Stromal cell of bone marrow (primary cell): Measurements from ENCODE around the gene ALG1.
"Not testable (repeated sequence)": the region's sequence is repeated elsewhere in the genome, so short reads cannot be mapped to it uniquely, and the experiment has no call there.

Experiments
- DNase-seq: peaks from one replicate; pipeline ENCODE4 v3.0.0-alpha.2; 2012; ENCODE audit warnings: low read depth

Gene ALG1

DNA sequence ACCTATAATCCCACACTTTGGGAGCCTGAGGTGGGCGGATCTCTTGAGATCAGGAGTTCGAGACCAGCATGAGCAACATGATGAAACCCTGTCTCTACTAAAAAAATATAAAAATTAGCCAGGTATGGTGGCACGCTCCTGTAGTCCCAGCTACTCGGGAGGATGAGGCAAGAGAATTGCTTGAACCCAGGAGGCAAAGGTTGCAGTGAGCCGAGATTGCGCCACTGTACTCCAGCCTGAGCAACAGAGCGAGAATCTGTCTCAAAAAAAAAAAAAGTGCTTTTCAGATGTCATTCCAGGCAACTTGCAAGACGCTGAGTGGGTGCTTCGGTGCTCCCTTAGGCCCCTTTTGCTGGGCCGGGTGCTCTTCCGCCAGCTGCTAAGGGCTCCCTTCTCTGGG lies 27.1 kb upstream of the ALG1 start:
- not testable (repeated sequence) for DNase-seq

DNA sequence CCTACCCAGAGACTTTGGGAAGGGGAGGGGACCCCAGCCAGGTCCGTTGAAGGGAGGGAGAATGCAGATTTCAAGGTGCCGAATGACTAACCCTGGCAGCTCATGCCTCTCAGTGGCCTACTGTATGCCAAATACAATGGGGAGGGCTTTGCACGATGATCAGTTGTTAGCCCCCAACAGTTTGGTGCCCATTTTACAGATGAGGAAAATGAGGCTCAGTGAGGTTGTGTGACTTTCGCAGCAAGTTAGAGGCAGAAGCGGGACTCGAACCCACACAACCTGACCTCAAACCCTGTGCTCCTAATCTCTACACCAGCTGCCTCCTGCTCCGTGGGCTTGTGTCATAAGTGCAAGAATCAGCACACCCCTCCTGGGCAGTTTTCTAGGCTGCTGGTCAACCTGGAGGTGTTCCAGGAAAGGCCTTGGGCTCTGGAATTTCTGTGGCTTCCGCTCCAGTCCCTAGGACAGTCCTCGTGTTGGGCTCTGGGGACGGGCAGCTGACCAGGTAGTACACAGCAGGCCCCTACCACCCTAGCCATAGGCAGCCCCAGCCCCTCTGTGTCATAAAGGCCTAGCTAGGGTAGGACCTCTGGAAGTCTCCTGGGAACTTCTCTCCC lies 26.0 kb upstream of the ALG1 start:
- DNase-seq, result no peak

DNA sequence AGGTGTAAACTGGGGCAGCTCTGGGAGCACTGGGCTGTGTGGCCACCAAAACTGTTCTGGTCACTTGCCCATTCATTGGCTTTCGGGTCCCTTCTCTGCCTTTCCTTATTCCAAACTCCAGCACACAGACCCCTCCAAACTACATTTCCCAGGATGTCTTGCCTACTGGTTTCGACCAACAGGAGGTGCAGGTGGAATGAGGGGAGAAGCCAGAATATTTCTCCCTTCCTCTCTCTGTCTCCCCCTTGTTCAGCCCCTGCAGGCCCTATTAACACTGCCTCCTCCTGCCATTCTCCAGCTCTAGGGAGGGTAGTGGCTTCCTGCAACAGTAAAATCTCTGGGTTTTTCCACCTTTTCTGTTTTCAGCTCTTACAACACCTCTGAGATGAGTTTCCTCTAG lies 24.7 kb upstream of the ALG1 start:
- DNase-seq, result no peak

DNA sequence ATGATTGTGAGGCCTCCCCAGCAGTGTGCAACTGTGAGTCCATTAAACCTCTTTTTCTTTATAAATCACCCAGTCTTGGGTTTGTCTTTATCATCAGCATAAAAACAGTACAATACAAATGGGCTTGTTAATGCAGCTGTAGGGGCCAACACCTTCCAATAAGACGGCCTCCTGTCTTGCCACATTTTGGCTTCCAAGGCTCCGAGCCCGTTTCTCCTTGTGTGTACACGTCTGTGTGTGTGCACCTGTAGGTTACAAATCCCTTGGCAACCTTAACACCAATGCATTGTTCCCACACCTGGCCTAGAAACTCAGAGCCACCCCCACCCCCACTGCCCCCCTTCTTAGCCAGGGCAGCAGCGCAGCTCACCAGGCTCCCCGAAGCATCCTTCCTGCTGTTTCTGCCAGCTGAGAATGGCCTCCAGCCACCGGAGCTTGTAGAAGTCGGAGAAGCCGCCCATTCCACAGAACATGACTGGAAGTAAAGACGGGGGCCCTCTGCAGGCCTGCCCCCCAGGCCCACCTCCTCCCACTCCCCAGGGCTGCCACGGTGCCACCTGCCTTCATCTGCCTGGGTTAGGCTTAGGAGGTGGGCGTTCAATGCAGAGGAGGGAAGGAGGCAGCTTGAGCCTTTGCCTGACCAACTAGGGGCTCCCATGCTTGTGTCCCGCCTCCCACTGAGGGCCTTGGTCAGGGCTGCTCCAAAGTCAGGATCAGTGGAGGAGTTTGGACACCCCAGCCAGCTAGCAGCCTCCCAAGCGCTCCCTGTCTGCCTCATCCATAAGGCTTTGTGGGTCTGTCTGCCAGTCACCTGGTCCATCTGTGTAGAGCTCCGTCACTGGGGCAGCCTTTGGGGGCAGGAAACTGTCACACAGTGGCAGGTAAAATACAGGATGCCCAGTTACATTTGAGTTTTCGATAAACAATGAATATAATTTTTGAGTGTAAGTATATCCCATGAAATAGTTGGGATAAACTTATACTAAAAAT lies 16.5 kb upstream of the ALG1 start:
- DNase-seq, result no peak

DNA sequence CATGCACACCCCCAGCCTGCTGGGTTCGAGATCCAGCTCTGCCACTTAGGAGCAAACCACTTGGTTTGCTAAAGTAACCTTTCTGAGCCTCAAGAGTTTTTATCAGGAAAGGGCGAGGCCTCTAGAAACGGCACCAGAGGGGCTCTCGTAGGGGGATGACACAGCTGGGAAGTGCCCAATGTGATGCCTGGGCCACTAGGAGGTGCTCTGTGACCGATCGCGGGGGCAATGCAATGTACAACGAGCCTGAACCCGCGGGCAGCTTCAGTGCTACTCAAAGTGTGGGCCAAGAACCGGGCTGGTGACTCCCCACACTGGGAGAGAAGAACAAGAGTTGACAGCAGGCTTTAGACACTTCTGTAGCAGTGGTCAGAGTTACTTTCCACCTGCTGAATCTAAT lies 15.3 kb upstream of the ALG1 start:
- DNase-seq, result no peak

DNA sequence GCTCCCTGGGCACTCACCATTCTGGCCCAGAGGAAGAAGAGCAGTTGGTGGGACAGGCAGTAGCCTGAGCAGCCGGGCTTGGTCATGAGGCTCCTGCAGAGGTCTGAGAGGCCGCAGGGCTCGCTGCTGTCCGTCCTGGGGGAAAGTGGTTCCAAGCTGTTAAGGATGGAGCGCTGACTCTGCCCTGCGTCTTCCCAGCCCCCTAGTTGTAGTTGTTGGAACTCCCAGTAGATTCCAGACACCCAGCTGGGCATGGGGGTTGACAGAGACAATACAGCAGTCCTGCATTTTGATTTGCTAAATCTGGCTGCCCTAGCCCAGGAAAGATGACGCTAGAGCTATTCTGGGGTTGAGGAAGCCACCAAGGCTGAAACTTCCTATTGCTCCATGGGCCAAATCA lies 13.2 kb upstream of the ALG1 start:
- DNase-seq, result no peak

DNA sequence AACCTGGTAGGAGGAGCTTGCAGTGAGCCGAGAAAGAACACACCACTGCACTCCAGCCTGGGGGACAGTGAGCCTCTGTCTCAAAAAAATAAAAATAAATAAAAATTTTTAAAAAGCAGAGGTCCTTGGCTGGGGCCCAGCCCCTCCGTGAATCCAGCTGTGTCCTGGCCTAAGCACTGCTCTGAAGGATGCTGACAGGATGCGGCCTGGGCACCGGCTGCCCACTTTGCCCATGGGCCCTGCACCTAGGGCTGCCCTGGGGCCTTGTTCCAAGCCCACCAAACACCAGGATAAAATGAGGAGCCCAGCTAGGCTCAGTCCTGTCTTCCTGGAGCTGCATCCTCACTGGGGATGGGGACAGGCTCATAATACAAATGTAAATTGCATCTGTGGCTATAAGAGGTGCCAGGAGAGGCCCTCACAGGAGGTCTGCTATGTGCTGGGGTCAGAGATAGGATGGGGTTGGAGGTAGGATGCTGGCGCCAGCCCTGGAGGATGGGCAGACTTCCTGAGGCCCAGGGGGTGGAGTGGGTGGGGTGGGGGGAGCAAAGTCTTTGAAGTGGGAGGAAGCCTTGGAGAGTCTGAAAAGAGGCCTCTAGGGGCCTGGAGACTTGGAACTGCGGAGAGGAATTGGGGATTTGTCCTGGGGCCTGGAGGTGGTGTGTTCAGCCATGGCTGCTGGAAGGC lies 12.1 kb upstream of the ALG1 start:
- DNase-seq, result no peak

DNA sequence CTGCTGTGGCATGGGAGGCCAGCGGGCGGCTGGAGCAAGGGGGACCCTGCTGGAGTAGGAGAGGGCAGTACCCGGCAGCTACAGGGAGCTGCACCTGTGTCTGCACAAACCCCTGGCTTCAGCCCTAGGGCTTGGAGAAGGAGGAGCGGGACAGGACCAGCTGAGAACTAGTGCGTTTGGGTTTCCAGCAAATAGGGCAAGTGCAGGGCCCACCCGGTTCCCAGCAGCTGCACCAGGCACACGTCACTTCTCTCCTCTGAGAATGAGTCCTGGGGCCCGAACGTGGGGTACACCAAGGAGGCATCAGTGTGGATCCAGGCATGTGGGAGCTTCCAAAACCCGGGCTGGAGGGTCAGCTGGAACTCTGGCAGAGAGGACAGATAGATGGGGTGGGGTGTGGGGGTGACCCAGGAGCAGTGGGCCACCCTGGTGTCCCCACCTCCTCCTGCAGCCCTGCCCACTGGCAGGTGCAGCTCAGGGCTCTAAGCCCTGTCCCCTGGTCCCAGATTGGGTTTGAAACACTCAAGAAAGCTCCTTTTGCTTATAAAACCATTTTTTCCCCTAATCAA lies 11.5 kb upstream of the ALG1 start:
- DNase-seq, result no peak

DNA sequence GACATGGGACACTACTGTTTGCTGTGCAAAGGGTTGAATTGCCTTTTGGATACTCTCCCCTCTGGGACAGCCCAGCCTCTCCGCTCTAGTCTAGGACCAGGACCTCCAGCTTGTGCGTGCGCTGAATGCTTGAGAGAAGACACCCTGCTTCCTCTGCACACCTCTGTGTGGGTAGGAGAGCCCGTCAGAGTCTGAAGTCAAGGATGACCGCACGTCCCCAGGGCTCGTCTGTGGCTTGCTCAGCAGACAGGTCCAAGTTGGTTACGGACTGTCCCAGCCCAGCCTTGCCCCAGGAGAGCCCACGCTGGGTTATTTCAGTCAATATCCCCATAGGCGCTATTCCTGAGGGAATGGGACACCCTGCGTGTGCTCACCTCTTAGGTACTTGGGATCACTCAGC lies 9.6 kb upstream of the ALG1 start:
- no peak for DNase-seq

DNA sequence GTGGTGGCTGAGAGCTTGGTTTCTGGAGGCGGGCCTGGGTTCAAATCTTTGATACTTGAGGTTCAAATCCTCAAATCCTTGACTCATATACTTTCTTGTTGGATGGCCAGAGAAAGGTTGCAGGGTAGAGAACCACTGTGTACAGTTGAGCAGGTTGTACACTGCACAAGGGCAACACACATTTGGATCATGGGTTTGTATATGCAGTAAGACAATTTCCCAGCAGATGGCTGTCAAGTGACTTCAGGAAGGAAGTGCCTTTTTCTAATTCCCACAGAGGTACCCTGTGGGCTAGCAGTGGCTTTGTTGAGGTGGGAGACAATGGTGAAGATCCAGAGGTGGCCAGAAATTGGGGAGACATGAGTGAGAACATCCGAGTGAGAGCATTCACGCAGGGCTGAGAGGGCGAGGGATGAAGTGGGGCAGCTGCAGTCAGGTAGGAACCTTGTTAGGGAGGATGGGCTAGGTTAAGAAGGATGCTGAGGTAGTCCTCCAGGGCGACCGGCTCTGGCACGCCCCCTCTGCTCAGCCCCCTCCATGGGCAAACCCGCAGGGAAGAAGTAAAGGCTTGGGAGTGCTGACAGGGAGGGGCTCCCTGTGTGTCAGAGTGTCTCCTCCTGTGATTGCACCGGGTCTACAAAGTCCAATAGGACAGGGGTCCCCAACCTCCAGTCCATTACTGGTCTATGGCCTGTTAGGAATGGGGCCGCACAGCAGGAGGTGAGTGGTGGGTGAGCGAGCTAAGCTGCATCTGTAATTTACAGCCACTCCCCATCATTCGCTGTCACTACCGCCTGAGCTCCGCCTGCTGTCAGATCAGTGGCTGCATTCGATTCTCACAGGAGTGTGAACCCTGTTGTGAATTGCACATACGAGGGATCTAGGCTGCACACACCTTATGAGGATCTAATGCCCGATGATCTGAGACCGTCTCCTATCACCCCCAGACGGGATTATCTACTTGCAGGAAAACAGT lies 8.6 kb upstream of the ALG1 start:
- no peak for DNase-seq

DNA sequence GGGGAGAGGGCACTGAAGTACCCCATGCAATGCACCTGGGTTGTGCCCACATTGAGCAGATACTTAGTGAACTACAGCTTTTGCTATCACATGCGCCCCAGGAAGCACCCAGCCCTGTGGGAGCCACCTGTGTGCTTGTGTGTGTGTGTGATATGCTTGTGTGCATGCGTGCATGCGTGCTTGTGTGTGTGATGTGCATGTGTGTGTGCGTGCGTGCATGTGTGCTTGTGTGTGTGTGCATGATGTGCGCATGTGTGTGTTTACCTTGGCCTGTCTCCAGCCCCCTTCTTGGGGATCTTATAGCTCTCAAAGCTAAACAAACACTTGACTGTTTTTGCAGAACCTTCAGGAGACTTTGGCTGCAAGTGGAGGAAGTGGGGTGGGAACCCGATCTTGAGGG lies 6.7 kb upstream of the ALG1 start:
- no peak for DNase-seq

DNA sequence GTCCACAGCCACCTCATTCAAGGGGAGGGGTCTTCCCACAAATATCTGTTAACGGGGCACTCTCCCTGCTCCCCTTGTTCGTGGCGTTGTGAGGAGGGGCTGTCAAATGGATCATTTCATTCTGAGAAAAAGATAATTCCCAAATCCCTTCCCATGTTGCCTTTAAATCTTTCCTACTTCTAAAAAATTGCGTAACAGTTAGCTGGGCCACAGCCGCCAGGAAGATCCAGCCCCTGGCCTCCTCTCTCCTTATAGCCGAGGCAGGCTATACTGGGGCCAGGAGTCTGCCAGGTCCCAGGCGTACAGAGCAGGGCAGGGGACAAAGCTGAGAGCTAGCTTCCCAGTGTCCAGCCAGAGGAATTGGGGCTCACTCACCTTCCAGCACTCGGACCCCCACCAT lies 6.3 kb upstream of the ALG1 start:
- no peak for DNase-seq

DNA sequence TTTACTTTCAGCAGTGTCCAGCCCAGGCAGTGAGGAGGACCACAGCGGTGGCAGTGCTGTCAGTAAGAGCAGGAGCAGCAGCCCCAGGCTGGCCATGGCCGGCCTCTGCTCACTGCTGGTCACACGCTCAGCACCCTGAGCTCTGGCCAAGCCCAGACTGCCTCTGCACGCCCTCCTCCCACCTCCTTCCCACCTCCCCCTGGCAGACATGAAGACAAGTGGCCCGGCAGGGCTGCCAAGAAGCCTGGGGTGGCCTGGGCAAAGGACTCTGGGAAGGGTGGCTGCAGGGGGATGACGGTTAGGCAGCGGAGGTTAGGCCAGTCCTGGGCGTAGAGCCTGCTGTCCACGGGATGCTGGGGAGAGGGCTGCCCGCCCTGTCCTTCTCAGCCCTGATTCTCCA lies 5.8 kb upstream of the ALG1 start, which contains the start of gene C16orf89:
Gene C16orf89, minus strand, starts transcription at position 144 of the 400 bp plus-strand sequence. Its CDS starts 48 bp downstream, at position 96.
- no peak for DNase-seq

DNA sequence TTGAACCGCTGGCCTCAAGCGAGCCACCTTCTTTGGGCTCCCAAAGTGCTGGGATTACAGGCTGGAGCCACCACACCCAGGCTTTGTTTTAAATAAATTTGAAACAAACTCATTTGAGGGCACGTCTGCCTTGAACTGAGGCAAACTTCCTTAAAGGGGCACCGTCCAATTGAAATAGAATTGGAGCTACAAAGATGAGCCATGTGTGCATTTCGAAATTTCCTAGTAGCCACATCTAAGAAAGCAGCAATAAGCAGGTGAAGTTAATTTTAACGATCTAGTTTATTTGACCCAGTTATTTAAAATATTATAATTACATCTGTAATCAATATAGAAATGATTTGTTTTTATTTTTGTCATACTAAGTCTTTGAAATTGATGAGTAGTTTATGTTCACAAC lies 5.1 kb upstream of the ALG1 start:
- no peak for DNase-seq

DNA sequence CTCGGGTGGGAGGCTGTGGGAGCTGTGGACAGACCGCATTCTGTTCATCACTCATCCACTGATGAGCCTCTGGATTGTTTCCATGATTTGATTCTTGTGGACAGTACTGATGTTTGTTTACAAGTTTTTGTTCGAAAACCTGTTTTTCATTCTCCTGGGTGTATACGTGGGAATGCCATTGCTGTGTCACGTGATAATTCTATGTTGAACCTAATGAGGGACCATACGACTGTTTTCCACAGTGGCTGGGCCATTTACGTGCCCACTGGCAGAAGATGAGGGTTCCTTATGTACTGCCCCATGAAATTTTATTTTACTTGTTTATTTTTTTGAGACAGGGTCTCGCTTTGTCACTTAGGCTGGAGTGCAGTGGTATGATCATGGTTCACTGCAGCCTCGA lies 2.6 kb upstream of the ALG1 start:
- DNase-seq, result no peak

DNA sequence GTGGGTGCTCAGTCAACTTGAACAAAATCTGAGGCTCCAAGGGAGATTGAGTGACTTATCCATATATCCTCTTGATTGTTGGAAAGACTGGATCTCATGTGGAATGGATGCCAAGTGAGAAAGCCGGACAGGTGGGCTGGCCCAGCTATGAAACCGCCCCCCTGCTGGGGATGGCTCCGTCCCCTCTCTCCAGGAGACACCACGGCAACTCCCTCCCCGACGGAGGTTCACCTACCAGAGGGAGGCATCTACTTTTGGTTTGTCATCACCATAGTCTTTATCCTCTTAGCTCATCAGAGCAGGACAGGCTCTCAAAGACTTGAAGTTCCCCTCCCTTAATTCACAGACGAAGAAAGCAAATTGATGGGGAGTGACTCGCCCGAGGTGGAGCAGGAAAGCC lies 1.8 kb upstream of the ALG1 start:
- no peak for DNase-seq

DNA sequence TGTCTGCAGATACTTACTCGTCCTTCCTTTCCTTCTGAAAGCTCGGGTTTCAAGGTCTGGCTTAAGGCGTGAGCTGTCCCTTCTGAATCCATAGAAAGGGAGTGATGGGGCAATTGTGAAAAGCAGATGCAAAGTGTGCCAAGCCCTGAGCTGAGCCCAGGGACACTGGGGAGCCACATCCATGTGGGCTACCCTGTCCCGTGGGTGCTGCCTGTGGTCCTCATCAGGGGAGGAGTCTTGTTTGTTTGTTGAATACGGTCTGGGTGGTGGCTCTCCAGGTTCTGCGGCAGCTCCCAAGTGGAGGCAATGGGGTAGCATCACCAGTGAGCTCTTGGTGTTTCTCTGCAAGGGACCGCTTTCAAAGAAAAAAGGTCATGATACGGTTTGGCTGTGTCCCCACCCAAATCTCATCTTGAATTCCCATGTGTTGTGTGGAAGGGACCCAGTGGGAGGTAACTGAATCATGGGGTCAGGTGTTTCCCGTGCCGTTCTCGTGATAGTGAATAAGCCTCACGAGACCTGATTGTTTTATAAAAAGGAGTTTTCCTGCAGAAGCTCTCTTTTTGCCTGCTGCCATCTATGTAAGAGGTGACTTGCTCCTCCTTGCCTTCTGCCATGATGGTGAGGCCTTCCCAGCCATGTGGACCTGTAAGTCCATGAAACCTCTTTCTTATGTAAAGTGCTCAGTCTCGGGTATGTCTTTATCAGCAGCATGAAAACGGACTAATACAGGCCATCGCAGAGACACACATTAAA lies 1.0 kb upstream of the ALG1 start:
- no peak for DNase-seq

DNA sequence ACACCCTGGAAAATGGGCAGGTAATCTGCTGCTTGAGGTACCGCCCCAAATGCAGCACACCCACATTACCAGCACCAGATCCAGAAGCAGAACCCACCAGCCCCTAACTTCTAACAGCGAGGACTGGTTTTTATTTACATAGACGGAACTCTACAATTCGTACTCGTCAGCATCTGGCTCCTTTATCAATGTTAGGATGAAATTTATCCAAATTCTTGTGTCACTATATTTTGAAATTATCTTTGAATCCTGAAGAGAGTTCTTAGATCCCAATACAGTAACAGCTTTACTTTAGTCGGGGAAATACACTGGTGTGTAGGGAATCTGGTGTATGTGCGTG lies 332 bp upstream of the ALG1 start:
- DNase-seq, result no peak

DNA sequence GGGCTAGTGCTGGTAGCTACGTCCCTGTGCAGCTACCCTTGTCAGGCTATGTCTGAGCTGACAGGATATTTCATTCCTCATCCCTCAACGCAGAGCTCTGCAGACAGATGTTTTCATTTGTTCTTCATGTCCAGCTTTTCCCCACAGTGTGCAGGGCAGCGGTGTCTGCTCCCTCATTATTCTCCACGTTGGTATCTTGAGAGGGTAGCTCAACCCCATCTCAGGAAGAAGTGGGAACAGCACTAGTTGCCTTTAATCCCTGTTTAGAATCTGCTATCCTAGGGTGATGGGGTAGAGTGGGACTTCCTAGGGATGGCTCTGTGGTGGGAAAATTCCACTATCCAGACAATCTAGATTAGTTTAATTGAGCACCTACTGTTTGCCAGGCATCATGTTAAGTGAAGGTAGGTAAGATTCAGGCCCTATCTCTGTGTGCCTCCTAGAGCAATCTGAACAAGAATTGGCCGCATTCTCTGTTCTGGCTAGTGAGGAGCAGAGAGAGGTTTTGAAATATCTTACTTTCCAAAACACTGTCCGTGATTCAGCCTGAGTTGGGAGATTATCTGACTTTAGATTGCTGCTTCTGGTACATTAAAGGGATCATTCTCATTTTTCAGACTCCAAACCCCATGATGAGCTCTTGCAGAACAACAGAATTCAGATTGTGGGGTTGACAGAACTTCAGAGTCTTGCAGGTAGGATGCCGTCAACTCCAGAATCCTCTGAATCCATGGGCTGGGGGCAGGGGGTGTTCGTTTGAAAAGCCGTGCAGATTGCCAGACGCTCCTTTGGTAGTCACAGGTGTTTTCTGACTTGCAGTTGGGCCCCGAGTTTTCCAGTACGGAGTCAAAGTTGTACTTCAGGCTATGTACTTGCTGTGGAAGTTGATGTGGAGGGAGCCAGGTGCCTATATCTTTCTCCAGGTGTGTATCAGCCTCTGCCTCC lies 963 bp downstream of the ALG1 start:
- no peak for DNase-seq

DNA sequence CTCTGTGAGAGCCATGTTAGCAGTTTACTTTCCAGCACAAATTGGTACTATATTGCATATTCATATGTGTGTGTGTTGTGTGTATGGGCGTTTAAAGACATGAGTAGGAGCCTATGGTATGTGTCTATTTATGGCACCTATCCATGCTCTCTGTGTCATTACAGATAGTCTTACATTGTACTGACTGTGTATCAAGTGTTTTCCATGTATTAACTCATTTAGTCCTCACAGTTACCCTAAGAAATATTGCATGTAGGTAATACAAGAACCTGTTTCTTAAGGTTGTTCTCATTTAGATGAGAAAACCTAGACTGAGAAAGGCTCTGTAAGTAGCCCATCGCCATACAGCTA lies 1.6 kb downstream of the ALG1 start:
- no peak for DNase-seq
